HepG2 (cell line): ENCODE data around the gene SPN. TPM values are rescaled to one million over a fixed set of nuclear protein-coding genes. Genes with fewer than 3 reads are reported as not detected.
A peak's percentile ranks its signal among the peaks of the same experiment; 100 is the strongest.

Experiments
- CREM ChIP-seq, 2 experiments: sonication (generic) in 1 of 2; formaldehyde crosslinking in 1 of 2; IDR thresholded peaks; 2 replicates each; pipeline versions ENCODE4 v1.4.0 to v1.6.1; 2016 to 2020; ENCODE audit warnings: antibody characterized with exemption in 1 of 2, mild to moderate bottlenecking in 1 of 2, missing genetic modification reagents in 1 of 2
- ELF1 ChIP-seq: sonication (generic); formaldehyde crosslinking; IDR thresholded peaks from 2 replicates; pipeline ENCODE4 v1.4.0; 2020; ENCODE audit warnings: missing genetic modification reagents
- ELF3 ChIP-seq: IDR thresholded peaks from 2 replicates; pipeline ENCODE4 v1.6.1; 2016; ENCODE audit warnings: missing genetic modification reagents, missing compliant biosample characterization
- GABPA ChIP-seq, 2 experiments: IDR thresholded peaks; 2 replicates each; pipeline ENCODE4 v1.6.1; 2011 to 2016; ENCODE audit warnings: low read depth in 2 of 2, low read length in 1 of 2, missing biosample characterization in 1 of 2, missing genetic modification characterization in 1 of 2
- GATAD1 ChIP-seq: IDR thresholded peaks from 2 replicates; pipeline ENCODE4 v1.6.1; 2016; ENCODE audit warnings: missing genetic modification reagents, missing compliant biosample characterization
- HOMEZ ChIP-seq: IDR thresholded peaks from 2 replicates; pipeline ENCODE4 v1.6.1; 2016; ENCODE audit warnings: low read depth
- HOXA3 ChIP-seq: sonication (generic); formaldehyde crosslinking; IDR thresholded peaks from 2 replicates; pipeline ENCODE4 v1.5.0; 2020; ENCODE audit warnings: missing genetic modification reagents
- IRF2 ChIP-seq: IDR thresholded peaks from 2 replicates; pipeline ENCODE4 v1.6.1; 2018; ENCODE audit warnings: missing genetic modification reagents, missing compliant biosample characterization
- NR2C2 ChIP-seq: sonication (generic); formaldehyde crosslinking; IDR thresholded peaks from 2 replicates; pipeline ENCODE4 v1.4.0; 2020; ENCODE audit warnings: missing genetic modification reagents, mild to moderate bottlenecking, moderate library complexity, borderline replicate concordance
- NR2F6 ChIP-seq, 2 experiments: IDR thresholded peaks; 2 replicates each; pipeline ENCODE4 v1.6.1; 2016; ENCODE audit warnings: antibody characterized with exemption in 1 of 2, mild to moderate bottlenecking in 1 of 2
- PHF20 ChIP-seq: sonication (generic); formaldehyde crosslinking; IDR thresholded peaks from 2 replicates; pipeline ENCODE4 v1.5.0; 2020; ENCODE audit warnings: mild to moderate bottlenecking, missing genetic modification reagents
- RAD51 ChIP-seq: fragments of 450-650 bp; IDR thresholded peaks from 2 replicates; pipeline ENCODE4 v1.6.1; 2016; ENCODE audit warnings: borderline replicate concordance
- RBFOX2 ChIP-seq: fragments of 200-400 bp; formaldehyde crosslinking; IDR thresholded peaks from 2 replicates; pipeline ENCODE4 v1.6.1; 2017; ENCODE audit warnings: low read depth, mild to moderate bottlenecking, low read length
- RXRB ChIP-seq: IDR thresholded peaks from 2 replicates; pipeline ENCODE4 v1.6.1; 2016; ENCODE audit warnings: borderline replicate concordance, missing genetic modification reagents, missing compliant biosample characterization
- SMARCE1 ChIP-seq: fragments of 450-650 bp; IDR thresholded peaks from 2 replicates; pipeline ENCODE4 v1.6.1; 2017; ENCODE audit warnings: borderline replicate concordance
- TEAD3 ChIP-seq: optimal IDR thresholded peaks from 2 replicates; pipeline ENCODE3; 2016; ENCODE audit warnings: borderline replicate concordance
- THAP11 ChIP-seq: IDR thresholded peaks from 2 replicates; pipeline ENCODE4 v1.6.1; 2016; ENCODE audit warnings: missing biosample characterization, missing genetic modification reagents
- WIZ ChIP-seq: sonication (generic); formaldehyde crosslinking; IDR thresholded peaks from 2 replicates; pipeline ENCODE4 v1.5.1; 2020; ENCODE audit warnings: mild to moderate bottlenecking, missing genetic modification reagents
- YEATS4 ChIP-seq: sonication (generic); formaldehyde crosslinking; IDR thresholded peaks from 2 replicates; pipeline ENCODE4 v1.4.0; 2020; ENCODE audit warnings: missing genetic modification reagents, borderline replicate concordance
- ZBTB7B ChIP-seq: sonication (generic); formaldehyde crosslinking; IDR thresholded peaks from 2 replicates; pipeline ENCODE4 v1.4.0; 2020; ENCODE audit warnings: missing genetic modification reagents
- ZMYM3 ChIP-seq: sonication (generic); formaldehyde crosslinking; IDR thresholded peaks from 2 replicates; pipeline ENCODE4 v1.5.1; 2020; ENCODE audit warnings: mild to moderate bottlenecking, missing genetic modification reagents
- ZNF224 ChIP-seq: sonication (generic); formaldehyde crosslinking; IDR thresholded peaks from 2 replicates; pipeline ENCODE4 v1.5.0; 2020; ENCODE audit warnings: mild to moderate bottlenecking, missing genetic modification reagents
- ZNF274 ChIP-seq: sonication (generic); formaldehyde crosslinking; IDR thresholded peaks from 2 replicates; pipeline ENCODE4 v1.5.1; 2020; ENCODE audit warnings: mild to moderate bottlenecking, missing genetic modification reagents
- ZNF44 ChIP-seq: sonication (generic); formaldehyde crosslinking; IDR thresholded peaks from 2 replicates; pipeline ENCODE4 v1.5.1; 2020; ENCODE audit warnings: mild to moderate bottlenecking, missing genetic modification reagents
- ZNF503 ChIP-seq: sonication (generic); formaldehyde crosslinking; IDR thresholded peaks from 2 replicates; pipeline ENCODE4 v1.4.0; 2020; ENCODE audit warnings: missing genetic modification reagents
- ZNF768 ChIP-seq: sonication (generic); formaldehyde crosslinking; IDR thresholded peaks from 2 replicates; pipeline ENCODE4 v1.4.0; 2020; ENCODE audit warnings: missing genetic modification reagents
- polyA plus RNA-seq, 8 experiments: library from polyadenylated mRNA; depleted of rRNA in 3 of 8; stranded (reverse) in 7 of 8; unstranded in 1 of 8; fragments of >200 nt; fragmentation: Illumina TruSeq in 4 of 8; extraction: Trizol in 4 of 8; gene quantifications; 2 replicates each; pipeline versions ENCODE4 v1.2.1 to v1.2.3, GENCODE V29; 2011 to 2016; ENCODE audit warnings: low read depth in 4 of 8, missing spikeins in 1 of 8, mixed read lengths in 1 of 8; ENCODE audit not compliant: insufficient read depth in 1 of 8
- total RNA-seq, 5 experiments: library from RNA; depleted of rRNA; stranded (reverse); fragments of >200 nt; fragmentation: Illumina TruSeq; extraction: Trizol; gene quantifications; 2 replicates each; pipeline ENCODE4 v1.2.3, GENCODE V29; 2016; ENCODE audit warnings: low read depth in 1 of 5
- TF ChIP-seq, protein P1 (sequence below): IDR thresholded peaks from 2 replicates; pipeline ENCODE4 v1.6.1; 2016; ENCODE audit warnings: mild to moderate bottlenecking, missing biosample characterization, missing genetic modification reagents

Gene SPN
- total and polyA plus RNA-seq, 2 of the 13 experiments (the other 11 are each of a cell fraction or from before 2014, with no cell fraction given): 0.22 to 1.6 TPM

DNA sequence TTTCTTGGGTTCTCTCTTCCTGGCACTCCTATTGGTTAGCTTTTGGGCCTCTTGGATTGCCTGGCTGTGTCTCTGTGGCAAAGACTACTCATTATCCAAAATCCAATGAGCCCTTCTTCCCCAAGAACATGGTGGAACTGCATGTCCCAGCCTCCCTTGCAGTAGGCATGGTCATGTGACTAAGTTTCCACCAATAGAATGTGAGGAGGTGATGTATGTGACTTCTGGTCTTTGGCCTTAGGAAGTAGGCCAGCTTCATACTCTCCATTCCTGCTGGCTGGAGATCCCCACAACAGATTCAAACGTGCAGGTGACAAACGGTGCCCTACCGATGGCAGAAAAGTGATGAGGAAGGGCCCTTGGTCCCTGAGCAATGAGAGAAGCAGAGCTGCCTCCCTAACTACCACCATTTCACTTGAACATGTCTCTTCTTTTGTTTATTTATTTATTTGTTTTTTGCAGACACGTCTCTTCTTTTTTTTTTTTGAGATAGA is 17.3 kb upstream of the SPN start (continued):
- TF ChIP-seq ELF1 (CRISPR knock-in tag) (peak; percentile 86), HOMEZ (peak; percentile 68; the same call in 1 of the 2 replicates), ZNF503 (CRISPR knock-in tag) (no peak), ZNF768 (CRISPR knock-in tag) (no peak), NR2F6 (IDR thresholded peaks at IDR 0.05) (no peak), NR2F6 (CRISPR knock-in tag; IDR thresholded peaks at IDR 0.05) (0 out of 2 replicates have a peak, but pooled peaks have one; percentile 26), RAD51 (peak; percentile 94), GABPA (IDR thresholded peaks at IDR 0.05; ENCODE audit: low read depth, low read length) (no peak), GABPA (CRISPR knock-in tag; IDR thresholded peaks at IDR 0.05; ENCODE audit: low read depth) (peak; percentile 69), ELF3 (CRISPR knock-in tag) (0 out of 2 replicates have a peak, but pooled peaks have one; percentile 17), CREM (IDR thresholded peaks at IDR 0.05) (peak; percentile 59; the same call in 1 of the 2 replicates), CREM (CRISPR knock-in tag; IDR thresholded peaks at IDR 0.05) (no peak), ZMYM3 (CRISPR knock-in tag) (peak; percentile 21; the same call in 1 of the 2 replicates), PHF20 (CRISPR knock-in tag) (peak; percentile 82), ZNF44 (CRISPR knock-in tag) (0 out of 2 replicates have a peak, but pooled peaks have one; percentile 31), SMARCE1 (no peak), RBFOX2 (0 out of 2 replicates have a peak, but pooled peaks have one; percentile 19), GATAD1 (peak; percentile 53), IRF2 (peak; percentile 80), ZBTB7B (CRISPR knock-in tag) (peak; percentile 34; the same call in 1 of the 2 replicates), NR2C2 (peak; percentile 46; the same call in 1 of the 2 replicates), ZNF274 (CRISPR knock-in tag) (peak; percentile 45; the same call in 1 of the 2 replicates), HOXA3 (CRISPR knock-in tag) (peak; percentile 79), THAP11 (peak; percentile 97), RXRB (CRISPR knock-in tag) (peak; percentile 37; the same call in 1 of the 2 replicates), ZNF224 (peak; percentile 88; the same call in 1 of the 2 replicates), YEATS4 (peak; percentile 41; the same call in 1 of the 2 replicates), TEAD3 (CRISPR knock-in tag) (peak; percentile 74), WIZ (CRISPR knock-in tag) (0 out of 2 replicates have a peak, but pooled peaks have one; percentile 23)
- TF ChIP-seq, protein P1, sequence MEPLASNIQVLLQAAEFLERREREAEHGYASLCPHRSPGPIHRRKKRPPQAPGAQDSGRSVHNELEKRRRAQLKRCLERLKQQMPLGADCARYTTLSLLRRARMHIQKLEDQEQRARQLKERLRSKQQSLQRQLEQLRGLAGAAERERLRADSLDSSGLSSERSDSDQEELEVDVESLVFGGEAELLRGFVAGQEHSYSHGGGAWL (CRISPR knock-in tag): 0 out of 2 replicates have a peak, but pooled peaks have one; percentile 25
